Measurements from ENCODE around the gene SEZ6. TPM values are rescaled to one million over a fixed set of nuclear protein-coding genes. Genes with fewer than 3 reads are reported as not detected.

SEZ6 gene
- total RNA-seq, 1 donor from 2014 or later, result 1.5 TPM

DNA sequence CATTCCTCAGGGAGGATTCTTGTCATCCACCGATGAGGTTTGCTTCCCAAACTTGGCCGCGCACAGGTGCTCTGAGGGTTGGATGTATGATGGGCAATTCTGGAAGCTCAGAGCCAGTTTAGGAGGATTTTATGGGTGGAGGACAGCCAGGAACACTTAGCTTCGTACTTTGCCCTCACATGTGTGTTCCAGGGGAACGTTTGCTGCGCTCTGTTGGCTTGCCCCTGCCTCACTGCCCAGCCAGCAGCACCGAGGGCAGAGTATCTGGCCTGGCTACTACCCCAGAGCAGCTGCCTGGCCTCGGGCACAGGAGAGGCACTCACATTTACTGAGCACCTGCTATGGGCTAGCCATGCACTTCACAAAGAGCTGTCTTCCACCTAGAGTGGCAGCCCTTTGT, 14.1 kb downstream of the SEZ6 start:
- Histone ChIP-seq H3K4me1 (peaks cover 23% of the 10 kb centered on the region), H2AFZ (replicated peaks) (no peak overlapping the region), H3F3A (ENCODE audit: low read depth) (peaks cover 12% of the 10 kb centered on the region), H3K4me3 (no peak overlapping the region), H3K27me3 (no peaks in the 10 kb centered on the region), H3K9ac (no peak overlapping the region), H3K36me3 (no peaks in the 10 kb centered on the region), H4K20me1 (ENCODE audit: low read depth) (peaks cover 4% of the 10 kb centered on the region), H3K79me2 (ENCODE audit: low read depth) (no peaks in the 10 kb centered on the region), H3K27ac (no peak overlapping the region), H3K9me3 (ENCODE audit: low read depth) (no peaks in the 10 kb centered on the region), H3K4me2 (no peak overlapping the region)
- DNase-seq (ENCODE audit: low spot score), result no peak
- Mint-ChIP-seq H3K27ac (no peak overlapping the region), H3K27me3 (ENCODE audit: insufficient read depth, low read depth) (peaks cover 36% of the 10 kb centered on the region), H3K4me3 (no peak overlapping the region), H3K4me1 (peaks cover 6% of the 10 kb centered on the region), H3K36me3 (no peaks in the 10 kb centered on the region), H3K9me3 (no peaks in the 10 kb centered on the region)
- no peak for TF ChIP-seq EZH2 (IDR thresholded peaks at IDR 0.05)
- no peak for TF ChIP-seq EZH2phosphoT487 (IDR thresholded peaks at IDR 0.05)
- no peak for TF ChIP-seq CTCF (IDR thresholded peaks at IDR 0.05)

GRCh38 chr17:28989028-28989427, 16.8 kb downstream of the SEZ6 start:
- Histone ChIP-seq H2AFZ (replicated peaks) (no peak overlapping the region), H3K4me2 (no peak overlapping the region), H3K27ac (no peak overlapping the region), H3K9ac (no peak overlapping the region), H3F3A (ENCODE audit: low read depth) (peaks cover 32% of the 10 kb centered on the region), H3K4me3 (no peak overlapping the region), H4K20me1 (ENCODE audit: low read depth) (peaks cover 15% of the 10 kb centered on the region), H3K79me2 (ENCODE audit: low read depth) (no peaks in the 10 kb centered on the region), H3K9me3 (ENCODE audit: low read depth) (no peaks in the 10 kb centered on the region), H3K36me3 (no peaks in the 10 kb centered on the region), H3K27me3 (no peaks in the 10 kb centered on the region), H3K4me1 (peaks cover 36% of the 10 kb centered on the region)
- Mint-ChIP-seq H3K27ac (no peak overlapping the region), H3K4me3 (no peak overlapping the region), H3K9me3 (no peaks in the 10 kb centered on the region), H3K27me3 (ENCODE audit: insufficient read depth, low read depth) (peaks cover 46% of the 10 kb centered on the region), H3K36me3 (no peaks in the 10 kb centered on the region), H3K4me1 (peaks cover 18% of the 10 kb centered on the region)
- no peak for DNase-seq (ENCODE audit: low spot score)
- TF ChIP-seq CTCF (IDR thresholded peaks at IDR 0.05) (no peak), EZH2phosphoT487 (IDR thresholded peaks at IDR 0.05) (no peak), EZH2 (IDR thresholded peaks at IDR 0.05) (no peak)

- Mint-ChIP-seq H3K4me3 (no peak overlapping the region), H3K36me3 (no peaks in the 10 kb centered on the region), H3K27me3 (ENCODE audit: insufficient read depth, low read depth) (peaks cover 48% of the 10 kb centered on the region), H3K9me3 (no peaks in the 10 kb centered on the region), H3K4me1 (peaks cover 21% of the 10 kb centered on the region), H3K27ac (no peak overlapping the region)
- TF ChIP-seq CTCF (IDR thresholded peaks at IDR 0.05) (no peak), EZH2 (IDR thresholded peaks at IDR 0.05) (no peak), EZH2phosphoT487 (IDR thresholded peaks at IDR 0.05) (no peak)
- Histone ChIP-seq H4K20me1 (ENCODE audit: low read depth) (peaks cover 15% of the 10 kb centered on the region), H3K4me2 (no peak overlapping the region), H3K4me1 (peaks cover 36% of the 10 kb centered on the region), H3K9ac (no peak overlapping the region), H3F3A (ENCODE audit: low read depth) (peaks cover 32% of the 10 kb centered on the region), H3K27ac (no peak overlapping the region), H2AFZ (replicated peaks) (no peak overlapping the region), H3K79me2 (ENCODE audit: low read depth) (no peaks in the 10 kb centered on the region), H3K27me3 (no peaks in the 10 kb centered on the region), H3K36me3 (no peaks in the 10 kb centered on the region), H3K4me3 (no peak overlapping the region), H3K9me3 (ENCODE audit: low read depth) (no peaks in the 10 kb centered on the region)
- DNase-seq (ENCODE audit: low spot score), result no peak
These were observed 17.4 kb downstream of the SEZ6 start for GRCh38 chr17:28988475-28988874.

Measured in neural progenitor cell (in vitro differentiated cells).